ENCODE results near the gene KIAA0232. TPM values are rescaled to one million over a fixed set of nuclear protein-coding genes. Genes with fewer than 3 reads are reported as not detected.

The KIAA0232 gene, protein sequence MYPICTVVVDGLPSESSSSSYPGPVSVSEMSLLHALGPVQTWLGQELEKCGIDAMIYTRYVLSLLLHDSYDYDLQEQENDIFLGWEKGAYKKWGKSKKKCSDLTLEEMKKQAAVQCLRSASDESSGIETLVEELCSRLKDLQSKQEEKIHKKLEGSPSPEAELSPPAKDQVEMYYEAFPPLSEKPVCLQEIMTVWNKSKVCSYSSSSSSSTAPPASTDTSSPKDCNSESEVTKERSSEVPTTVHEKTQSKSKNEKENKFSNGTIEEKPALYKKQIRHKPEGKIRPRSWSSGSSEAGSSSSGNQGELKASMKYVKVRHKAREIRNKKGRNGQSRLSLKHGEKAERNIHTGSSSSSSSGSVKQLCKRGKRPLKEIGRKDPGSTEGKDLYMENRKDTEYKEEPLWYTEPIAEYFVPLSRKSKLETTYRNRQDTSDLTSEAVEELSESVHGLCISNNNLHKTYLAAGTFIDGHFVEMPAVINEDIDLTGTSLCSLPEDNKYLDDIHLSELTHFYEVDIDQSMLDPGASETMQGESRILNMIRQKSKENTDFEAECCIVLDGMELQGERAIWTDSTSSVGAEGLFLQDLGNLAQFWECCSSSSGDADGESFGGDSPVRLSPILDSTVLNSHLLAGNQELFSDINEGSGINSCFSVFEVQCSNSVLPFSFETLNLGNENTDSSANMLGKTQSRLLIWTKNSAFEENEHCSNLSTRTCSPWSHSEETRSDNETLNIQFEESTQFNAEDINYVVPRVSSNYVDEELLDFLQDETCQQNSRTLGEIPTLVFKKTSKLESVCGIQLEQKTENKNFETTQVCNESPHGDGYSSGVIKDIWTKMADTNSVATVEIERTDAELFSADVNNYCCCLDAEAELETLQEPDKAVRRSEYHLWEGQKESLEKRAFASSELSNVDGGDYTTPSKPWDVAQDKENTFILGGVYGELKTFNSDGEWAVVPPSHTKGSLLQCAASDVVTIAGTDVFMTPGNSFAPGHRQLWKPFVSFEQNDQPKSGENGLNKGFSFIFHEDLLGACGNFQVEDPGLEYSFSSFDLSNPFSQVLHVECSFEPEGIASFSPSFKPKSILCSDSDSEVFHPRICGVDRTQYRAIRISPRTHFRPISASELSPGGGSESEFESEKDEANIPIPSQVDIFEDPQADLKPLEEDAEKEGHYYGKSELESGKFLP (N-terminal part only)
- 48.0 TPM for polyA plus RNA-seq (ENCODE audit: insufficient read length)
- long read RNA-seq, donor 1, partial matches to known transcripts, result 17 of 19 reads
- long read RNA-seq, donor 1, other reads (novel, unspliced or antisense), result 0 of 19 reads
- long read RNA-seq, donor 2, full-length matches to known transcripts, result 1 of 1 reads
- long read RNA-seq, donor 2, partial matches to known transcripts, result 0 of 1 reads
- long read RNA-seq, donor 2, other reads (novel, unspliced or antisense), result 0 of 1 reads
- long read RNA-seq, donor 3, full-length matches to known transcripts, result 2 of 2 reads
- long read RNA-seq, donor 3, partial matches to known transcripts, result 0 of 2 reads
- long read RNA-seq, donor 3, other reads (novel, unspliced or antisense), result 0 of 2 reads
- long read RNA-seq, donor 4, result 0 reads
- long read RNA-seq, donor 5, partial matches to known transcripts, result 7 of 8 reads
- long read RNA-seq, donor 5, other reads (novel, unspliced or antisense), result 0 of 8 reads
- long read RNA-seq, donor 6, partial matches to known transcripts, result 19 of 21 reads
- long read RNA-seq, donor 6, other reads (novel, unspliced or antisense), result 0 of 21 reads
- long read RNA-seq, donor 7, full-length matches to known transcripts, result 3 of 17 reads
- long read RNA-seq, donor 7, partial matches to known transcripts, result 14 of 17 reads
- long read RNA-seq, donor 7, other reads (novel, unspliced or antisense), result 0 of 17 reads
- long read RNA-seq, donor 8, full-length matches to known transcripts, result 2 of 7 reads
- long read RNA-seq, donor 8, partial matches to known transcripts, result 5 of 7 reads
- long read RNA-seq, donor 8, other reads (novel, unspliced or antisense), result 0 of 7 reads

DNA sequence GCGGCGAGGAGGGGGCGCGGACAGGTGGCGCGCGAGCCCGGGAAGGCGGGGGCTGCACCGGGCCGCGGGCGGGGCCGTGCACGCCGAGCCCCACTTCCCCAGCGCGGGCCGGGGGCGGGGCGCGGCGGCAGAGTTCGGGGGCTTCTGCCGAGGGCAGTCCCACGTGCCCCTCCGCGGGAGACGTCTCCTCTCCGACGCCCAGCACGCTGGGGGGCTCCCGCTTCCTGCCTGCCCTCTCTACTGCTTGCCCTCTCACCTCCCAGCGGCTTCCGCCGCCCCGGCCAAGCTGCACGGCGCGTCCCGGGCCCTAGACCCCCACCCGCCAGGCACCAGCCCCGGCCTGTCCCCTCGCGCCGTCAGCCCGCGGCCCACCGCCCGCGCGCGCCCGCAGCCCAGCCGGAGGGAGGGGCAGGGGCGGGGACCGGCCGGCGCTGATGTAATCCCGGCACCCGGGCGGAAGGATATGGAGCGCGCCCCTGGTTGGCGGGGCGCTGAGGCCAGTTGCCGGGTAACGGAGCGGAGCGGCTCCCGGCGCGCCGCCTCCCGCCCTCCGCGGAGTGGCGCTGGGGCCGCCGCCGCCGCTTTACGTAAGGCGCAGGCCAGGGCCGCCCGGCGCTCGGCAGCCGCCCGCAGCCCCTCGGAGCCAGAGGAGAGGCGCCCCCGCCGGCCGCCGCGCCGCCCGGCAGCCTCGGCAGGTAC lies at the start of gene KIAA0232:
Gene KIAA0232 (plus strand): TSS at position 581 of the 699 bp plus-strand sequence. CDS start 41,727 bp downstream, outside the sequence.
- peak; percentile 90 for DNase-seq

- DNase-seq, result no peak
Measured at GRCh38 chr4:6733358-6734164, 49.0 kb upstream of the KIAA0232 start.

GRCh38 chr4:6734165-6734786 lies 48.3 kb upstream of the KIAA0232 start:
- DNase-seq, result no peak

DNA sequence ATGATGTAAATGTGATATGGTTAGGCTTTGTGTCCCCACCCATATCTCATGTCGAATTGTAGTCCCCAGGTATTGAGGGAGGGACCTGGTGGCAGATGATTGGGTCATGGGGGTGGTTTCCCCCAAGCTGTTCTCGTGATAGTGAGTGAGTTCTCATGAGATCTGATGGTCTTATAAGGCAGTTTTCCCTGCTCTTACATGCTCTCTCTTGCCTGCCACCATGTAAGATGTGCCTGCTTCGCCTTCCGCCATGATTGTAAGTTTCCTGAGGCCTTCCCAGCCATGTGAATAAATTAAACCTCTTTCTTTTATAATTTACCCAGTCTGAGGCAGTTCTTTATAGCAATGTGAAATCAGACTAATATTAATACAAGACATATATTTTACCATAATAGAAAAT lies 42.6 kb upstream of the KIAA0232 start:
- DNase-seq, result no peak

GRCh38 chr4:6740347-6740746 lies 42.2 kb upstream of the KIAA0232 start:
- DNase-seq, result no peak

- no peak for DNase-seq
Measured at GRCh38 chr4:6742507-6742906, 40.0 kb upstream of the KIAA0232 start.

DNA sequence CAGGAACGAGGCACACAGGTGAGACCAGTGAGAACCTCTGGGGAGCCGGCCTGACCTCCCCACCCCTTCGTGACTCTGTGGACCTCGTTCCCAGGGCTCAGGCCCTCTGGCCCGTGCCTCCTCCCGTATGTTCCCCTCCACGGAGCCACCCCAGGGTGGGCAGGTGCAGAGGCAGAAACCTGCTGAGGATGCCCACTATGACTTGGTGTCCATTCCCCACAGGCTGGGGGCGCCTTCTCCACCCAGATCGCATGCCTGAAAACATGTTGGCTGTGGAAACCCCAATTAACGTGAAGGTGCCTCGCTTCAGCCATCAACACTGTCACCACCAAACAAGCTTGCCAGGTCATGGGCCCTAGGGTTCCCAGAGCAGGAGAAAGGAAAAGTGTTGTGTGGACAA lies 39.5 kb upstream of the KIAA0232 start:
- no peak for DNase-seq

GRCh38 chr4:6746721-6747293 lies 35.7 kb upstream of the KIAA0232 start:
- DNase-seq, result peak; percentile 61

GRCh38 chr4:6747294-6748051 lies 35.1 kb upstream of the KIAA0232 start:
- DNase-seq, result no peak

GRCh38 chr4:6748286-6748685 lies 34.2 kb upstream of the KIAA0232 start:
- DNase-seq, result no peak

GRCh38 chr4:6749340-6750171 lies 33.0 kb upstream of the KIAA0232 start:
- no peak for DNase-seq

DNA sequence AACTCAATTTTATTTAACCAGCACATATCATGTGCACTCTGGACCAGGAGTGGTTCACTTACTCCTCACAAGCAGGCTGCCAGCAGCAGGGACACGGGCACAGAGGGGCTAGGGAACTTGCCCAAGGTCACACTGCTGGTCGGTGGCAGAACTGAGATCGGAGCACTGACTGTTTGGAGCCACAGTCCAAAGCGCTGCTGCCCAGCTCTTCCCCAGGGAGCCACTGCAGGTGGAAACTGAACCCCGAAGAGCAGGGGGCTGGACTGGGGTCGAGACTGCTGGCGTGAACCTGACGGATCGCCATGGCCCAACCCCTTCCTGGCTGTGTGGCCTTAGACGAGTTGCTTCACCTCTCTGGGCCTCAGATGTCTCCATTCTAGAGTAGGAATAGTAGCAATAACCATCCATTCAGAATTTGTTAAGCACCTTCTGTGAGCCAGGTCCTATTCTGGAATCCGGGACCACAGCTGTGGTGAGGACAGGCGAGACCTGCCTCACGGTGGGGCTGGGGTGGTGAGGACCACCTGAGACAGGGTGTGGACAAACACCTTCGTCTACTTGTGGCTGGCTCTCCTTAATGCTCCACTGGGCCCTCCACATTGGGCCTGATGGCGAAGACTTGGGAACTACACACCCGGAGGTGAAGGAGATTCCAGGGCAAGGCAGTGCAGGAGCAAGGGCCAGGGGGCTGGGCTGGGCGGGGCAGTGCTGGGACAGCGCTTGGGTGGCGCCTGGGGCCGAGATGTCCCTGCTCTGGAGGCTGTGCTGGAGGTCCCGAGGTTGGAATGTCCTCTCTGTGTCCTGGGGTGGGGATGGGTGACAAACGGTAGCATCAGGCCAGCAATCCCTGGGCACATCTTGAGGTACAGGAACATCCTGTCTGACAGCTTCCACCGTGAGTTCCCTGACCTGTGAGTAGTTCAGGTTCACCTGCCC lies 32.0 kb upstream of the KIAA0232 start:
- no peak for DNase-seq

- no peak for DNase-seq
Measured at GRCh38 chr4:6751611-6752485, 30.7 kb upstream of the KIAA0232 start.

DNA sequence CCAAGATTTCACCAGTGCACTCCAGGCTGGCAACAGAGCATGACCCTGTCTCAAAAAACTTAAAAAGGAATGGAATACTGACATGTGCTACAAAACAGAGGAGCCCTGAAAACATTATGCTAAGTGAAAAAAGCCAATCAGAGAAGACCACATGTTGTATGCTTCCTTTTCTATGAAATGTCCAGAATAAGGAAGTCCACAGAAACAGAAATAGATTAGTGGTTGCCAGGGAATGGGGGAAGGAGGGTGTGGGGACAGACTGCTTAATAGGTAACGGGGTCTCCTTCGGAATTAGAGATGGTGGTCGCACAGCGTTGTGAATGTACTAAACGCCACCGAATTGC lies 30.1 kb upstream of the KIAA0232 start:
- no peak for DNase-seq
